Activated naive CD4-positive, alpha-beta T cell treated with anti-CD3 and anti-CD28 coated beads for 36 hours (primary cell): Measurements from ENCODE around the gene GTF2H3. TPM values are rescaled to one million over a fixed set of nuclear protein-coding genes. Genes with fewer than 3 reads are reported as not detected.

ENCODE experiments used
- CTCF ChIA-PET: fragments of 350-600 bp; sonication (Branson Sonifier 250); formaldehyde crosslinking; loops from one replicate; lab custom pipeline; 2021; ENCODE audit warnings: antibody characterized with exemption; lab: Charles Lee
- DNase-seq: peaks from one replicate; pipeline ENCODE4 v3.0.0-alpha.2; 2020
- H3K27ac Mint-ChIP-seq: one replicate; pipeline ENCODE4 v1.8.0; 2021; ENCODE audit warnings: mild to moderate bottlenecking, mixed read lengths
- H3K27me3 Mint-ChIP-seq: one replicate; pipeline ENCODE4 v1.8.0; 2021; ENCODE audit warnings: low read depth, mixed read lengths
- H3K36me3 Mint-ChIP-seq: one replicate; pipeline ENCODE4 v1.8.0; 2021; ENCODE audit warnings: low read depth, mixed read lengths
- H3K4me1 Mint-ChIP-seq: one replicate; pipeline ENCODE4 v1.8.0; 2021; ENCODE audit warnings: low read depth, mixed read lengths
- H3K4me3 Mint-ChIP-seq: one replicate; pipeline ENCODE4 v1.8.0; 2021; ENCODE audit warnings: mild to moderate bottlenecking, moderate library complexity, mixed read lengths
- H3K9me3 Mint-ChIP-seq: one replicate; pipeline ENCODE4 v1.8.0; 2021; ENCODE audit warnings: mixed read lengths
- intact Hi-C: fragments of 100-400 bp; cut with micrococcal nuclease; formaldehyde crosslinking; loops from one replicate; pipeline ENCODE4 v1.15.1; 2023
- total RNA-seq, 2 experiments: library from RNA; stranded (reverse); gene quantifications; one replicate each; pipeline ENCODE4 v1.2.3, GENCODE V29; 2021

The GTF2H3 gene
- total RNA-seq, 2 experiments from 2014 or later, result 56.6 to 57.7 TPM

- Mint-ChIP-seq H3K4me1 (no peaks in the 10 kb centered on the region), H3K27me3 (no peaks in the 10 kb centered on the region), H3K27ac (no peak overlapping the region), H3K4me3 (no peak overlapping the region), H3K36me3 (peaks cover 9% of the 10 kb centered on the region), H3K9me3 (no peaks in the 10 kb centered on the region)
- CTCF ChIA-PET, result no interaction called here
- no peak for DNase-seq
- intact Hi-C loops, result no loop called here
Measured at GRCh38 chr12:123681605-123682004, 48.0 kb downstream of the GTF2H3 start.

DNA sequence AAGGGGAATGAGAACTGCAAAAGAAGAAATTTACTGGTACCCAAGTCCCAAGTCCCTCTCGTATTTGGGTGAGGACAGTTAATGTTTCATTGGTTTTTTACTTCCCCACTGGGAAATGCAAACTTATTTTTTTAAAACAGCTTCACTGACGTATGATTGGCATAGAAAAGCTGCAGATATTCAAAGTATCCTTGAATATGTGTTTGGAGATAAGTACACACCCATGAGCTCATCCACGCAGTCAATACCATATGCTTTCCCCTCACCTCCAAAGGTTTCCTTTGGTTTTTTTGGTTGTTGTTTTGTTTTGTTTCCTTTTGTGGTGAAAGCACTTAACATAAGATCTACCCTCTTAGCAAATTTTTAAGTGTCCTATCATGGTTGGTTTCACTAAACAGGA lies 50.3 kb downstream of the GTF2H3 start:
- no peak for DNase-seq
- Mint-ChIP-seq H3K27me3 (no peaks in the 10 kb centered on the region), H3K27ac (no peak overlapping the region), H3K36me3 (peaks cover 6% of the 10 kb centered on the region), H3K4me1 (no peaks in the 10 kb centered on the region), H3K4me3 (no peak overlapping the region), H3K9me3 (no peaks in the 10 kb centered on the region)
- intact Hi-C loops, result no loop called here
- CTCF ChIA-PET, result no interaction called here

- no peaks in the 10 kb centered on the region for H3K4me1 Mint-ChIP-seq
- no peak overlapping the region for H3K4me3 Mint-ChIP-seq
- CTCF ChIA-PET, result no interaction called here
- intact Hi-C loops, result no loop called here
- H3K9me3 Mint-ChIP-seq, result no peaks in the 10 kb centered on the region
- no peak for DNase-seq
- no peak overlapping the region for H3K27ac Mint-ChIP-seq
- H3K27me3 Mint-ChIP-seq, result no peaks in the 10 kb centered on the region
- peaks cover 2% of the 10 kb centered on the region for H3K36me3 Mint-ChIP-seq
Measured at GRCh38 chr12:123686636-123687190, 53.1 kb downstream of the GTF2H3 start.

- peaks cover 7% of the 10 kb centered on the region for H3K36me3 Mint-ChIP-seq
- H3K27ac Mint-ChIP-seq, result no peak overlapping the region
- CTCF ChIA-PET, result no interaction called here
- no peaks in the 10 kb centered on the region for H3K9me3 Mint-ChIP-seq
- H3K27me3 Mint-ChIP-seq, result no peaks in the 10 kb centered on the region
- no peak for DNase-seq
- intact Hi-C loops, result no loop called here
- H3K4me1 Mint-ChIP-seq, result no peaks in the 10 kb centered on the region
- no peak overlapping the region for H3K4me3 Mint-ChIP-seq
Measured at GRCh38 chr12:123690191-123690840, 56.7 kb downstream of the GTF2H3 start.

DNA sequence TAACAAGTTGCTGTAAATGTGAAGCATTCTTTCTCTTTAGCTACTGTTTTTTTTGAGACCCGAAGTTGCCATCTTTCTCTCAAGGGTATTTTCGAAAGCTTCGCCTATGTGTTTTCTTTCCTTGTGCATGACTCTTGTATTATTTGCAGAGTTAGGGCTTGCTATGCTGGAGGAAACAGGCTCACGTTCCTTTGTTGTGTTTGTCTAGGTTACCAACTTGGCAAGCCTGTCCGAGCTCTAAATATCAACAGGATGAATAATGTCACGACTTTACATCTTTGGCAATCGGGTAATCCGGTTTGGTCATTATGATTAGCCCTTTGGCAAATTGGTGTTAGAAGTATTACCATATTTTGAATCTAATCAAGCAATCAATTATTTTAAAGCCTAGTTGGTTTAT lies 62.6 kb downstream of the GTF2H3 start:
- Mint-ChIP-seq H3K27ac (no peak overlapping the region), H3K9me3 (no peaks in the 10 kb centered on the region), H3K4me3 (no peak overlapping the region), H3K4me1 (no peaks in the 10 kb centered on the region), H3K36me3 (peaks cover 15% of the 10 kb centered on the region), H3K27me3 (no peaks in the 10 kb centered on the region)
- intact Hi-C loops, result no loop called here
- no peak for DNase-seq
- CTCF ChIA-PET, result no interaction called here

DNA sequence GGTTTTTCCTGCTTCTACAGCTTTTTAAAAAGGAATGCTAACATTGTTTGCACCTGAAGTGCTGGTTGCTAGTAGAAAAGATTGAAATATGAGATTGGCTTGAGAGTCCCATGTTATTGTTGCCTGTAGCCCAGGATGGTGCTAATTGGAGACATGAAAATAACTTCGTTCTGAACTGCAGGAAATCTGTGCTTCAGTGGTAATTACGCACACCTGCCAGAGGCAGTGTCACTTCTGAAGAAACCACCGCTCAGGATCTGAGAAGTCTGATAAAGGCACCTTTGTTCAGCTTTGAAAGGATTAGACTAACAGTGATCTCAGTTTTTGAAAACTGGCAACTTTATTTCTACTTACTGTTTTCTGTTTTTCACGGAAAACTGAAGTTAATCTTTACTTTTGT lies 63.0 kb downstream of the GTF2H3 start:
- no peak overlapping the region for H3K4me3 Mint-ChIP-seq
- intact Hi-C loops, result no loop called here
- H3K9me3 Mint-ChIP-seq, result no peaks in the 10 kb centered on the region
- H3K36me3 Mint-ChIP-seq, result peaks cover 15% of the 10 kb centered on the region
- H3K27me3 Mint-ChIP-seq, result no peaks in the 10 kb centered on the region
- DNase-seq, result no peak
- no peaks in the 10 kb centered on the region for H3K4me1 Mint-ChIP-seq
- no peak overlapping the region for H3K27ac Mint-ChIP-seq
- CTCF ChIA-PET, result no interaction called here

DNA sequence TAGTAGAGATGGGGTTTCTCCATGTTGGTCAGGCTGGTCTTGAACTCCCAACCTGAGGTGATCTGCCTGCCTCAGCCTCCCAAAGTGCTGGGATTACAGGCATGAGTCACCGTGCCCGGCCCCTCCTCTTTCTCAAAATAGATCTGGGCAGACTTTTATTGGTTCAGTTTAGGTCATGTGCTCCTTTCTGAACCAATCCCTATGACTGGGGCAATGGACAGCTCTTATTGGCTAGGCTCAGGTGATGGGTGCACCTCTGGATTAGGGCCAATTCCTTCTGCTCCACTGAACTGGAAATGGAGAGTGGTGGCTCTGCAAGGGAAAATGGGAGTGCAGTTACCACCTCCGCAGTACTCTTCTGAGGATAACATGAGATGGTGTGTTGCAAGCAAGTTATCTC lies 72.3 kb downstream of the GTF2H3 start:
- no peak for DNase-seq
- H3K27ac Mint-ChIP-seq, result no peak overlapping the region
- intact Hi-C loops, result no loop called here
- no peaks in the 10 kb centered on the region for H3K9me3 Mint-ChIP-seq
- no peaks in the 10 kb centered on the region for H3K27me3 Mint-ChIP-seq
- H3K36me3 Mint-ChIP-seq, result peaks cover 6% of the 10 kb centered on the region
- H3K4me3 Mint-ChIP-seq, result no peak overlapping the region
- CTCF ChIA-PET, result no interaction called here
- peaks cover 2% of the 10 kb centered on the region for H3K4me1 Mint-ChIP-seq

DNA sequence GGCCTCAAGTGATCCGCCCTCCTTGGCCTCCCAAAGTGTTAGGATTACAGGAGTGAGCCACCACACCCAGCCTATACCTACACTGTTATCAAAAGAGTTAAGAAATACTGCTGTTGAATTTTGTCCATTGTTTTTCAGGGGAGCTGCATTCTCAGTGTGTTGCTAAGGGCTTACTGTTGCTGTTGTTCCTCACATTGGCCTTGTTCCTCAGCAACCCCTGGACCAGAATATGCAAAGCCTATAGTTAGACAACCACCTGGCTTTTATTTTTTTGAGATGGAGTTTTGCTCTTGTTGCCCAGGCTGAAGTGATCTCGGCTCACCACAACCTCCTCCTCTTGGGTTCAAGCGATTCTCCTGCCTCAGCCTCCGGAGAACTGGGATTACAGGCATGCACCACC lies 73.8 kb downstream of the GTF2H3 start:
- Mint-ChIP-seq H3K27ac (no peak overlapping the region), H3K4me3 (no peak overlapping the region), H3K4me1 (peaks cover 11% of the 10 kb centered on the region), H3K27me3 (no peaks in the 10 kb centered on the region), H3K36me3 (peaks cover 4% of the 10 kb centered on the region), H3K9me3 (no peaks in the 10 kb centered on the region)
- intact Hi-C loops, result no loop called here
- CTCF ChIA-PET, result no interaction called here
- no peak for DNase-seq

Other genes with a start within 250 kb of the GTF2H3 start
- 10 to 100 TPM; 54.0 to 55.1 TPM for gene KMT5A, start 249.7 kb upstream of the GTF2H3 start, total RNA-seq
- 1 to 10 TPM; 8.1 to 9.1 TPM for gene RILPL2, start 197.1 kb upstream of the GTF2H3 start, total RNA-seq
- gene SNRNP35, start 175.7 kb upstream of the GTF2H3 start, total RNA-seq, result 10 to 100 TPM; 21.5 to 21.8 TPM
- 1 to 10 TPM; 2.2 to 3.2 TPM for gene RILPL1, start 100.1 kb upstream of the GTF2H3 start, total RNA-seq
- 100 to 1,000 TPM; 101 to 105 TPM for gene TMED2, start 49.3 kb upstream of the GTF2H3 start, total RNA-seq
- 10 to 100 TPM; 44.8 to 48.7 TPM for gene DDX55, start 31.7 kb upstream of the GTF2H3 start, total RNA-seq
- gene EIF2B1, start 143 bp upstream of the GTF2H3 start, total RNA-seq, result 10 to 100 TPM; 54.3 to 60.9 TPM
- 1 to 10 TPM; 3.0 to 3.5 TPM for gene TCTN2, start 37.3 kb downstream of the GTF2H3 start, total RNA-seq
- 10 to 100 TPM; 24.5 to 26.4 TPM for gene ATP6V0A2, start 78.5 kb downstream of the GTF2H3 start, total RNA-seq
- under 1 TPM; 0.05 TPM for gene DNAH10, start 128.5 kb downstream of the GTF2H3 start, total RNA-seq